Amniotic stem cell (primary cell): Measurements from ENCODE around the gene ZNF212.

Experiments
- DNase-seq: peaks from one replicate; lab custom pipeline; 2025; lab: John Stamatoyannopoulos, UW

ZNF212 gene

GRCh38 chr7:149285603-149286002 lies 46.2 kb downstream of the ZNF212 start:
- DNase-seq: no peak

GRCh38 chr7:149286811-149287400 lies 47.5 kb downstream of the ZNF212 start:
- no peak for DNase-seq

GRCh38 chr7:149287622-149288021 lies 48.2 kb downstream of the ZNF212 start:
- DNase-seq: no peak

GRCh38 chr7:149289262-149289661 lies 49.8 kb downstream of the ZNF212 start:
- no peak for DNase-seq

GRCh38 chr7:149289856-149290255 lies 50.4 kb downstream of the ZNF212 start:
- no peak for DNase-seq

GRCh38 chr7:149291036-149291780 lies 51.8 kb downstream of the ZNF212 start:
- no peak for DNase-seq

- DNase-seq: no peak
Measured at GRCh38 chr7:149291781-149292461, 52.5 kb downstream of the ZNF212 start.

GRCh38 chr7:149292462-149292823 lies 53.0 kb downstream of the ZNF212 start:
- DNase-seq: no peak

- DNase-seq: no peak
Measured at GRCh38 chr7:149293338-149293737, 53.9 kb downstream of the ZNF212 start.

GRCh38 chr7:149293946-149294633 lies 54.6 kb downstream of the ZNF212 start:
- no peak for DNase-seq

GRCh38 chr7:149294634-149295480 lies 55.4 kb downstream of the ZNF212 start:
- DNase-seq: no peak

GRCh38 chr7:149295481-149295850 lies 56.0 kb downstream of the ZNF212 start:
- DNase-seq: no peak

GRCh38 chr7:149296368-149296767 lies 56.9 kb downstream of the ZNF212 start:
- DNase-seq: no peak

GRCh38 chr7:149297034-149297755 lies 57.7 kb downstream of the ZNF212 start:
- no peak for DNase-seq

GRCh38 chr7:149300620-149301285 lies 61.3 kb downstream of the ZNF212 start:
- DNase-seq: no peak

- no peak for DNase-seq
Measured at GRCh38 chr7:149302222-149302621, 62.8 kb downstream of the ZNF212 start.

- DNase-seq: no peak
Measured at GRCh38 chr7:149302865-149303264, 63.4 kb downstream of the ZNF212 start.

GRCh38 chr7:149304006-149304405 lies 64.6 kb downstream of the ZNF212 start:
- DNase-seq: no peak
